IPS DF 4.7 (cell line): ENCODE data around the gene PSMC2.

Experiments used
- DNase-seq: peaks from one replicate; pipeline ENCODE4 v3.0.0-alpha.2; 2013; ENCODE audit warnings: low spot score; ENCODE audit errors: extremely low read depth

PSMC2 gene

GRCh38 chr7:103347507-103348267, at the start of gene PSMC2:
TSS of gene PSMC2 (plus strand) at chr7:103347643. CDS start at chr7:103347712, 69 bp downstream.
- DNase-seq, result peak; percentile 71

GRCh38 chr7:103297837-103298179, 49.6 kb upstream of the PSMC2 start:
- no peak for DNase-seq

DNA sequence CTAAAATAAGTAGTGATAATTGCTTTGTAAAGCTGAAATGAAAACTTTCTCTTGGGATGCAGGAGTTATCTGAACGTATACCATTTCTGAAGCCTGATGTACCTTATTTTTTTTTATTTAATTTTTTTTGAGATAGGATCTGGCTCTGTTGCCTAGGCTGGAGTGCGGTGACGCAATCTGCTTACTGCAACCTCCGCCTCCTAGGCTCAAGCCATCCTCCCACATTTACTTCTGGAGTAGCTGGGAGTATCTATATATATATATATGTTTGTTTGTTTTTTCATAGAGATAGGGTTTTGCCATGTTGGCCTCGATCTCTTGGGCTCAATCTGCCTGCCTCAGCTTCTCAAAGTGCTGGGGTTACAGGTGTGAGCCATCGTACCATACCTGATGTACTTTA, 47.8 kb upstream of the PSMC2 start:
- no peak for DNase-seq

DNA sequence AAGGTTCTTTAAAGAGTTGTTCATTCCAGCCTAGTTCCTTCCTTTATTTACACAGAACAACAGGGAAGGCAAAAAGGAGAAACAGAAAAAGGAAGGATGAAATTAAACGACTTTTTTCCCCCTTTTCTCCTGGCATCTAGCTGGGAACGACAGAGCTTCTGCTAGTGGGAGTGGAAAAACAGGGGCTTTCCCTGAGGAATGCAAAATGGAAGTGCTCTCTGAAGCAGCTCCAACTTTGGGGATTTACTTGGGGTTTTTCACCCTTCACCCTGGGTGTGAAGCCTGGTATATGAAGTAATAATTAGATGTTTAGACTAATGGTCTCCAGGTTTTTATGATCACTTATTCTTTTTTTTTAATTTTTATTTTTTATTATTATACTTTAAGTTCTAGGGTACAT, 46.0 kb upstream of the PSMC2 start:
- no peak for DNase-seq

- DNase-seq, result no peak
These were observed 39.8 kb upstream of the PSMC2 start for GRCh38 chr7:103307503-103308231.

GRCh38 chr7:103314852-103315251, 32.6 kb upstream of the PSMC2 start:
- DNase-seq, result no peak

GRCh38 chr7:103316380-103316941, 31.0 kb upstream of the PSMC2 start:
- DNase-seq, result no peak

- no peak for DNase-seq
These were observed 30.4 kb upstream of the PSMC2 start for GRCh38 chr7:103317009-103317408.

- no peak for DNase-seq
These were observed 21.7 kb upstream of the PSMC2 start for GRCh38 chr7:103325744-103326143.

- DNase-seq, result no peak
These were observed 10.7 kb upstream of the PSMC2 start for GRCh38 chr7:103336761-103337160.

DNA sequence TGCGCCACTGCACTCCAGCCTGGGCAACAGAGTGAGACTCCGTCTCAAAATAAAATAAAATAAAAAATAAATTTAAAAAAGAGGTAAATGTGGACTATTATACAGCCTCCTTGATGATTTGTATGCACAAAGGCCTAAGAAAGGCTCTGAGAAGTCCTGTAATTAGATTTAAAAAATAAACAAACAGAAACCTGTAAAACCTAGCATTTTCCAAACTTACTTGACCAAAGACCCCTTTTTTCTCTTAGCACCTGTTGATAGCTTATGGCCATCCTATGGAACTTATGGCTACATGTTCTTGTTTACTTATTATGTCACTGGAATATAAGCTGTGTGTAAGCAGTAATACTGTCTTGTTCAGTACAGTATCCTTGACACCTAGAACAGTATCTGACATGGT, 8.6 kb upstream of the PSMC2 start:
- no peak for DNase-seq

GRCh38 chr7:103341466-103341865, 6.0 kb upstream of the PSMC2 start:
- no peak for DNase-seq

GRCh38 chr7:103343332-103343731, 4.1 kb upstream of the PSMC2 start:
- DNase-seq, result no peak

- no peak for DNase-seq
These were observed 3.5 kb upstream of the PSMC2 start for GRCh38 chr7:103343758-103344452.

- DNase-seq, result peak; percentile 84
These were observed 2.8 kb upstream of the PSMC2 start, which contains the start of gene DNAJC2 for GRCh38 chr7:103344453-103345149. TSS of gene DNAJC2 (minus strand) at chr7:103344767. CDS start at chr7:103344622, 145 bp downstream.

DNA sequence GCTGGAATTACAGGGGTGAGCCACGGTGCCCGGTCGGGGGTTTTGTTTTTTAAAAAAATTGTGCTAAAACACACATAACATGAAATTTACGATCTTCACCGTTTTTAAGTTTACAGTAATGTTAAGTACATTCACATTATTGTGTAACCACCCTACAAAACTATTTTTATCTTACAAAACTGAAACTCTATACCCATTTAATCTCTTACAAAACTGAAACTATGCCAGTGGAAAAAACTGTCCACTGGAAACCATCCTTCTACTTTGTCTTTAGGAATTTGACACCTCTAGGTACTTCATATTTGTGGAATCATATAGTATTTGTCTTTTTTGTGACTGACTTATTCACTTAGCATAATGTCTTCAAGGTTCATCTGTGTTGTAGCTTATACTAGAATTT, 1.0 kb upstream of the PSMC2 start:
- DNase-seq, result no peak

DNA sequence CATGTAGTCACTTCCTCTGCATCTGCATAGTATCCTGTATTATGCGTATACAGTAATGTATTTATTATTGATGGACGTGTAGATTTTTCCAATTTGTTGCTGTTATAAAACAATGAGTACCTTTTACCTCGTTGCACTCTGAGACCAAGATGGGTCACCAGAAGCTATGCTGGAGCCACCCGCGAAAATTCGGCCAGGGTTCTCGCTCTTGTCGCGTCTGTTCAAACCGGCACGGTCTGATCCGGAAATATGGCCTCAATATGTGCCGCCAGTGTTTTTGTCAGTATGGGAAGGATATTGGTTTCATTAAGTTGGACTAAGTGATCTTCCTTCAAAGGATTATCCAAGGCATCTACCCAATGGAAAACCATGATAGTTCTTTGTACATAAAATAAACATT, 1.0 kb downstream of the PSMC2 start:
- DNase-seq, result no peak

- no peak for DNase-seq
These were observed 1.5 kb downstream of the PSMC2 start for GRCh38 chr7:103348959-103349358.

GRCh38 chr7:103349805-103350204, 2.4 kb downstream of the PSMC2 start:
- DNase-seq, result no peak

- DNase-seq, result no peak
These were observed 22.0 kb downstream of the PSMC2 start for GRCh38 chr7:103369432-103369831.
